WERI-Rb-1 (cell line): ENCODE results near the gene PTPRG.

Source experiments
- DNase-seq: peaks from one replicate; pipeline ENCODE4 v3.0.0-alpha.2; 2020
- H3K27ac ChIP-seq: fragments of 250-450 bp; sonication (Bioruptor Pico); 2 replicates; pipeline ENCODE4 v1.5.1; 2020; ENCODE audit warnings: mild to moderate bottlenecking, moderate library complexity
- H3K27me3 ChIP-seq: fragments of 250-450 bp; sonication (Bioruptor Pico); 2 replicates; pipeline ENCODE4 v1.5.1; 2021; ENCODE audit warnings: mild to moderate bottlenecking, low read depth, moderate library complexity; ENCODE audit not compliant: insufficient read depth, severe bottlenecking
- H3K36me3 ChIP-seq: fragments of 250-450 bp; sonication (Bioruptor Pico); 2 replicates; pipeline ENCODE4 v1.5.1; 2020; ENCODE audit warnings: mild to moderate bottlenecking, moderate library complexity
- H3K4me3 ChIP-seq: 2 replicates; pipeline ENCODE4 v1.5.1; 2011; ENCODE audit warnings: low read depth, mild to moderate bottlenecking, control low read depth, low read length
- H3K9me3 ChIP-seq: fragments of 250-450 bp; sonication (Bioruptor Pico); 2 replicates; pipeline ENCODE4 v1.5.1; 2021; ENCODE audit warnings: mild to moderate bottlenecking, moderate library complexity; ENCODE audit not compliant: severe bottlenecking
- TF ChIP-seq, protein P1 (sequence below): IDR thresholded peaks from 2 replicates; pipeline ENCODE4 v1.5.1; 2011; ENCODE audit warnings: low read depth, mild to moderate bottlenecking, control low read depth, inconsistent platforms, low read length

PTPRG gene

GRCh38 chr3:61802772-61803171, 241.4 kb downstream of the PTPRG start:
- Histone ChIP-seq H3K4me3 (no peak overlapping the region), H3K9me3 (no peaks in the 10 kb centered on the region), H3K27ac (no peak overlapping the region), H3K36me3 (no peaks in the 10 kb centered on the region; the same call in 1 of the 2 replicates), H3K27me3 (no peaks in the 10 kb centered on the region)
- TF ChIP-seq, protein P1, sequence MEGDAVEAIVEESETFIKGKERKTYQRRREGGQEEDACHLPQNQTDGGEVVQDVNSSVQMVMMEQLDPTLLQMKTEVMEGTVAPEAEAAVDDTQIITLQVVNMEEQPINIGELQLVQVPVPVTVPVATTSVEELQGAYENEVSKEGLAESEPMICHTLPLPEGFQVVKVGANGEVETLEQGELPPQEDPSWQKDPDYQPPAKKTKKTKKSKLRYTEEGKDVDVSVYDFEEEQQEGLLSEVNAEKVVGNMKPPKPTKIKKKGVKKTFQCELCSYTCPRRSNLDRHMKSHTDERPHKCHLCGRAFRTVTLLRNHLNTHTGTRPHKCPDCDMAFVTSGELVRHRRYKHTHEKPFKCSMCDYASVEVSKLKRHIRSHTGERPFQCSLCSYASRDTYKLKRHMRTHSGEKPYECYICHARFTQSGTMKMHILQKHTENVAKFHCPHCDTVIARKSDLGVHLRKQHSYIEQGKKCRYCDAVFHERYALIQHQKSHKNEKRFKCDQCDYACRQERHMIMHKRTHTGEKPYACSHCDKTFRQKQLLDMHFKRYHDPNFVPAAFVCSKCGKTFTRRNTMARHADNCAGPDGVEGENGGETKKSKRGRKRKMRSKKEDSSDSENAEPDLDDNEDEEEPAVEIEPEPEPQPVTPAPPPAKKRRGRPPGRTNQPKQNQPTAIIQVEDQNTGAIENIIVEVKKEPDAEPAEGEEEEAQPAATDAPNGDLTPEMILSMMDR: no peak
- no peak for DNase-seq

DNA sequence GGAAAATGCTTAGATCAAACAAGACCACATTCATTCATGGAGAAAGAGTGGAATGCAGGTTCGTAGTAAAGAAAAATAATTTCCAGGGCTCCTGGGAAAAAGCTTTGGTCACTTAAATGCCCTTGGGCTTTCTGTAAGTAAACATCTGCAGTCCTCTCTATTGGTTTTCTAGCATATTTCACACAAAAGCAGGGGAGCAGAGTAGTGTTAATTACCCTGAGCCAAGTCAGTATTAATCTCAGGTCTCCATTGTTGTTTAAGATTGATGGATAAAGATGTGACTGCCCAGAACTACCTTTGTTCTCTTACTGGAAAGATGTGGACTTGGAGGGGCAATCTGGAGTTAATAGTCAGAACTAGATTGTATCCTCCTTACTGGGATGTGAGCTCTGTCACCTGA, 242.6 kb downstream of the PTPRG start:
- TF ChIP-seq, protein P1: no peak
- H3K36me3 ChIP-seq: no peaks in the 10 kb centered on the region; the same call in 1 of the 2 replicates
- H3K9me3 ChIP-seq: no peaks in the 10 kb centered on the region
- no peak for DNase-seq
- H3K27ac ChIP-seq: no peak overlapping the region
- no peak overlapping the region for H3K4me3 ChIP-seq
- H3K27me3 ChIP-seq: no peaks in the 10 kb centered on the region

- H3K9me3 ChIP-seq: no peaks in the 10 kb centered on the region
- H3K27me3 ChIP-seq: no peaks in the 10 kb centered on the region
- TF ChIP-seq, protein P1: no peak
- no peak overlapping the region for H3K27ac ChIP-seq
- DNase-seq: no peak
- H3K36me3 ChIP-seq: no peaks in the 10 kb centered on the region; the same call in 1 of the 2 replicates
- H3K4me3 ChIP-seq: no peak overlapping the region
Observed at GRCh38 chr3:61804782-61805181, 243.4 kb downstream of the PTPRG start.

- Histone ChIP-seq H3K9me3 (no peaks in the 10 kb centered on the region), H3K4me3 (no peak overlapping the region), H3K27ac (no peak overlapping the region), H3K36me3 (no peaks in the 10 kb centered on the region; the same call in 1 of the 2 replicates), H3K27me3 (no peaks in the 10 kb centered on the region)
- DNase-seq: no peak
- TF ChIP-seq, protein P1: no peak
Observed at GRCh38 chr3:61805510-61806080, 244.2 kb downstream of the PTPRG start.

DNA sequence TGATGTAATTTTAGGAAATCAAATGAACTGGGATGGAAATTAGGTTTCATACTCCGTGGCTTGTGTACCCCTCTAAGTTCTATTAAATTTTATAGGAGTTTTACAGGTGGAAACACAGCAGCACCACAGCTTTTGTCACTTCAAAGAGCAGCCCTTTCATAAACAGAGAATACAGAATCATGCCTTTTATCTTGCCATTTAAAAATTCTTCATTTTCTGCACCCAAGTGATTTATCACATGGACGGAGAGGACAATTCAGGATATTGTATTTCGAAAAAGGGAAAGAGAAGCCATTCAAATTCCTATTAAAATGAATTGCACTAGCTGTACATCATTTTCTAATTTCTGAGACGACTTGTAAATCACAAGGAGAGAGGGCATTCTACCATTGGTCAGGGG, 245.4 kb downstream of the PTPRG start:
- no peaks in the 10 kb centered on the region for H3K9me3 ChIP-seq
- TF ChIP-seq, protein P1: no peak
- DNase-seq: no peak
- H3K36me3 ChIP-seq: no peaks in the 10 kb centered on the region
- no peak overlapping the region for H3K4me3 ChIP-seq
- no peaks in the 10 kb centered on the region for H3K27me3 ChIP-seq
- peak overlapping the region; percentile 71 for H3K27ac ChIP-seq

DNA sequence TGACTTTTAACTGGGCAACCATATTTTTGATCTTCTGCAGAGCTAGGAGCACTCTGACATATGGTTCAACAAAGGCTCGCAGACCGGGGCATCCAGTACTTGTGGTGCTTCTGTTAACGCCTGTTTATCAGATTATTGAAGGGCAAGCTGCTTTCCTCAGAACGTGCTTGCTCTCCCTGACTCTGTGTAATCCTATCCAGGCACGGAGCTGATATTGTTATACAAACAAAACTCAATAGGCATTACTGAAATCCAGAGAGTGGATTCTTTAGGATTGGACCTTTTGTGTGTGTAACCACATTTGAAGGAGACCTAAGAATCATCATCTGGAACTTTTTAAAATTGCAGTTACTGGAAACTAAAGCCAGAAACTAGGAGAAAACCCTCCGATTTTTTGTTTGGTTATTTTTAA, 246.5 kb downstream of the PTPRG start:
- TF ChIP-seq, protein P1: no peak
- 0 out of 2 replicates have a peak overlapping the region, but pooled peaks have one; percentile 9 for H3K4me3 ChIP-seq
- no peaks in the 10 kb centered on the region for H3K9me3 ChIP-seq
- H3K27me3 ChIP-seq: no peaks in the 10 kb centered on the region
- peak overlapping the region; percentile 71 for H3K27ac ChIP-seq
- peak; percentile 85 for DNase-seq
- no peaks in the 10 kb centered on the region for H3K36me3 ChIP-seq
